Mucosa of rectum (tissue), 2 donors: Measurements from ENCODE around the gene RHBDD3.

Experiments
- H3K27ac ChIP-seq, 2 donors: one replicate each; pipeline ENCODE4 v1.7.0; 2013; ENCODE audit warnings: inconsistent platforms in 2 of 2, low read depth in 2 of 2, low read length in 2 of 2
- H3K27me3 ChIP-seq, 2 donors: one replicate each; pipeline ENCODE4 v1.7.0; 2013; ENCODE audit warnings: low read length in 2 of 2; ENCODE audit not compliant: control insufficient read depth in 2 of 2, insufficient read depth in 2 of 2
- H3K36me3 ChIP-seq, 2 donors: one replicate each; pipeline ENCODE4 v1.7.0; 2013; ENCODE audit warnings: low read length in 2 of 2; ENCODE audit not compliant: control insufficient read depth in 2 of 2, insufficient read depth in 2 of 2
- H3K4me1 ChIP-seq, 2 donors: one replicate each; pipeline ENCODE4 v1.7.0; 2013; ENCODE audit warnings: low read length in 2 of 2, mild to moderate bottlenecking in 1 of 2; ENCODE audit not compliant: control insufficient read depth in 2 of 2, insufficient read depth in 2 of 2
- H3K4me3 ChIP-seq, 2 donors: one replicate each; pipeline ENCODE4 v1.7.0; 2013; ENCODE audit warnings: low read length in 2 of 2
- H3K9ac ChIP-seq, 2 donors: one replicate each; pipeline ENCODE4 v1.7.0; 2013; ENCODE audit warnings: low read length in 2 of 2, low read depth in 1 of 2, mild to moderate bottlenecking in 1 of 2
- H3K9me3 ChIP-seq, 2 donors: one replicate each; pipeline ENCODE4 v1.7.0; 2013; ENCODE audit warnings: low read length in 2 of 2; ENCODE audit not compliant: control insufficient read depth in 2 of 2
- donor health status: healthy.
- donor health status: Normal muscosa, but diverticular disease.

Gene RHBDD3

DNA sequence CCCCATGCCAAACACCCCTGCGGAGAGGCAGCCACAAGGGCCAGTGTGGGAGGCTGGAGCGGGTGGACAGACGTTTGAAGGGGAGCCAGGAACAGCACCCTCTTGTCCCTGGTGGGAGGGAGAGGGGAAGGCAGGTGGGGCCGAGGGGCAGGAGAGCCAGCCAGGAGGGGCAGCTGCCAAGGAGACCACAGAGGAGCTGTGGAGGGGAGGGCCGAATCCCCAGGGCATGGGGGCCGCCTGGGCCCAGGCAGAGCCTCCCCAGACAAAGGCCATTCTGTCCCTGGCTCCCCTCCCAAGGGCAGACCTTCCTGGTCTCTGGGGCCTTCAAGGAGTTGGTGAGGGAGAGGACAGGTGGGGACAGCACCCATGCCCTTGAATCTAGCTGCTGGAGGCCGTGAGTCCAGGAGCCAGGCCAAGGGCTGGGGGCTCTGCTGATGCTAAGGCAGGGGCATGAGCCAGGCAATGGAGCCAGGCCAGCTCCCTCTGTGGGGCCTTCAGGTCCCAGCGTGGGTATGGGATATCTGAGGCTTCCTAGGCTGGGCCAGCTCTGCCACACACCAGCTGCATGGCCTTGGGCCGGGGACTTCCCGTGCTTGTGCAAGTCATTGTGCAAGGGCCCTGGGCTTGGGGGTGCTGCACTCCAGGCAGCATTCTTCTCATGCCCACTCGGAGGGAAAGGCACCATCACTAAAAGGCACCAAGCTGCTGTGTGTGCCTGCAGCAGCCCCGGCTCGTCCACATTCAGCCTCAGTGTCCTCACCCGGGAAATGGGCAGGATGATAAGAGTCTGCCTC, 50.7 kb downstream of the RHBDD3 start:
- no peak overlapping the region for H3K4me3 ChIP-seq
- no peaks in the 10 kb centered on the region for H3K27me3 ChIP-seq
- peaks cover 0 to 4% of the 10 kb centered on the region in 2 donors for H3K4me1 ChIP-seq
- no peak overlapping the region for H3K9ac ChIP-seq
- no peaks in the 10 kb centered on the region for H3K36me3 ChIP-seq
- no peak overlapping the region for H3K27ac ChIP-seq
- no peaks in the 10 kb centered on the region for H3K9me3 ChIP-seq

DNA sequence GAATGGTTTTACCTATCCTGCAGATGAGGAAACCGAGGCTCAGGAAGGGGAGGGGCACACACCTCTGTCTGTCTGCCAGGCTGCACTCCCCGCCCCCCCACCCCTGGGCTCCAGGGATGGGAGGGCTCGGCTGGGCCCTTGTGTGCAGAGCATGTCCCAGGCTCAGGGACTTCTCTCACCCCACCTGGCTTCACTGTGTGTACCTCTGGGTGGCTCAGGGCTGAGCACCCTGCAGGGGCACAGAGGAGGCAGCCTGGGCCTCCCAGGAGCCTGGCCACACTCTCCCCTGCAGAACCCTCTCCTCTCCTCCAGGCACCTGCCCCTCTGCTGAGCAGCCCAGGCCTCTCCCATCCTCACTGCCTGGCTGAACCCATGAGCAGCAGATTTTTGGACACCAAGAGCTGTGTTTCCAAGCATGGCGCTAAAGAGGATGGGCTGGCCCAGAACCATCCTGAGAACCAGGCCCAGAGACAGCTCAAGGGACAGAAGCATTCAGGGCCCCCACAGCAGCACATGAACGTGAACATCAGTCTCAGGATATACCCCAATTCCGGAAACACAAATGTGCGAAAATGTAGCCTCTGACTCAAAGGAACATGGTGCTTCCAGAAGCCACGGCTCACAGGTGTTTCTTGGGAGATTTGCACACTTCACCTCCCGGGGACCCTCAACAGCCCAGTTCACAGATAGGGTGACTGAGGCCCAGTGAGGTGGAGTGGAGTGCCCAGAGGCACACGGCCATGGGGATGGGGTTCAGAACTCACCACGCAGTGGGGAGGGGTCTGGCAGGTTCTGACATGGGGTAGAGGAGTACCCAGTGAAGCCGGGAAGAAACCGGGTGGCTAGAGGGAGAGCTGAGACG, 51.5 kb downstream of the RHBDD3 start:
- H3K36me3 ChIP-seq = no peaks in the 10 kb centered on the region
- no peak overlapping the region for H3K9ac ChIP-seq
- H3K4me1 ChIP-seq = peaks cover 0 to 4% of the 10 kb centered on the region in 2 donors
- no peak overlapping the region for H3K4me3 ChIP-seq
- no peak overlapping the region for H3K27ac ChIP-seq
- no peaks in the 10 kb centered on the region for H3K27me3 ChIP-seq
- H3K9me3 ChIP-seq = no peaks in the 10 kb centered on the region

DNA sequence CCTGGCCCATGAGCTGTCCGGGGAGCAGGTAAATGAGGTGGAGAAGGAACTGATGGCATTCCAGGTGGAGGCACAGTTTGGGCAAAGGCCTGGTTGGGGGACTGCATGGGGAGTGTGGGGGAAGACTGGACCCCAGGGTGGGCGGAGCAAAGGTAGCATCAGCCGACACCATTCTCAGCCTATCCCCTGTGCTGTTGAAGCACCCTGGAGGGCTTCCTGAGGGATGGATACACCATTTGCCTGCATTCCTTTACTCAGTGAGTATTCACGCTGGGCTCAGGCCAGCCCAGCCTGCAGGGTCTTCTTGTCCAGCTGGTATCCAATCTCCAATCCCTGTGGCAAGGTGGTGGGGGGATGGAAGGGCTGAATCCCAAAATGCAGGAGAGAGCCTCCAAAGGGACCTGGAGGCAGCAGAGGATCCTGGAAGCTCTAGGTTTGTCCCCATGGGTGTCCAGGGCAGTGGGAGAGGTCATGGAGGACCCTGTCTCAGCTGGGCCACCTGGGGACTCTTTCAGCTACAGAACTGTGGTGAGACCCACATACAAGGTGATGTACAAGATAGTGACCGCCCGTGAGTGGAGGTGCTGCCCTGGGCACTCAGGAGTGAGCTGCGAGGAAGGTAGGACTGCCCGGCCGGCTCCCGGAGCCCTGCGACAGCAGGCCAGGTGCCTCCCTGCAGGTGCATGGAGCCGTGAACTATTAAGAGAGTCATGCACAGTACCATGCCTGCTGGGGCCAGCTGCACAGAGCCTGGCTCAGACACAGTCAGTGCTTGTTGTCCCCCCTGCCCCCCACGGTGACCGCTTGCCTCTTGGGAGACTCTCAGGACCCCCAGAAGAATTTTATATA, 52.5 kb downstream of the RHBDD3 start:
- H3K36me3 ChIP-seq = no peaks in the 10 kb centered on the region

DNA sequence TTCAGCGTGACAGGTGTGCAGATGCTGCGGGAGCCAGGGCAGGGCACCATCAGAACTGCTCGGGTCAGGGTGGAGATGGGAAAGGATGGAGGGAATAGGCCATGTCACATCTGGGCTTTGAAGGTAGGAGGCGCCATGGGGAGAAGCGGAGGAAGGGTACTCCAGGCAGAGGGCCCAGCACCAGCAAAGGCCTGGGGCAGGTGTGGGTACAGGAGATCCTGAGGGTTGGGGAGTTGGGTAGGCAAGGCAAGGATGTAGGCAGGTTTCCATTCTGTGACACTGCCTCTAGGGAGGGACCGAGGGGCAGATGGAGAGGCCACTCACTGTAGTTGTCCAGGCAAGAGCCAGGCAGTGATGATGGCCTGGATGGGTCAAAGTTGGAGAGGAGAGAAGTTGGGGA, 53.5 kb downstream of the RHBDD3 start:
- Histone ChIP-seq H3K4me3 (no peak overlapping the region), H3K9me3 (no peaks in the 10 kb centered on the region), H3K27ac (no peak overlapping the region), H3K4me1 (no peaks in the 10 kb centered on the region), H3K27me3 (no peaks in the 10 kb centered on the region), H3K9ac (no peak overlapping the region), H3K36me3 (no peaks in the 10 kb centered on the region)

More for the DNA sequence above, 52.5 kb downstream of the RHBDD3 start:
- H3K4me3 ChIP-seq = no peak overlapping the region
- H3K9ac ChIP-seq = no peak overlapping the region
- peaks cover 0 to 4% of the 10 kb centered on the region in 2 donors for H3K4me1 ChIP-seq
- no peaks in the 10 kb centered on the region for H3K9me3 ChIP-seq
- H3K27me3 ChIP-seq = no peaks in the 10 kb centered on the region
- no peak overlapping the region for H3K27ac ChIP-seq

DNA sequence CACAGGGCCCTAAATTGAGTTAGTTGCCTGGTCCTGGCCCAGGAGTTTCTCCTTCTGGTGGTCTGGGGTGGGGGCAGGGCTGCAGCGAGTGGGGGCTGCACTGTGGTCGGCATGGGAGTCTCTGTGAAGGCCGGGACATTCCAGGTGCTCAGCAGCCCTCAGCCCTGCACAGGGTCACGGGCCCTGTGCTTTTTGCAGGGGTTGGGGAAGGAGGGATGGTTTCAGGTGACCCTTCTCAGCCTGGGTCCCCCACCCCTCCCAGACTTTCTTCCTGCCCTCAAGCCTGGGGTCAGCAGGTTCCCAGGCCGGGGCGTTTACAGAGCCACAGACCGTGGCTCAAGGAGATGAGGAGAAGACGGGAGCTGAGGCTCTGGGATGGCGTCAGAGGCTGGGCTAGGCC, 54.3 kb downstream of the RHBDD3 start:
- H3K4me3 ChIP-seq = no peak overlapping the region

DNA sequence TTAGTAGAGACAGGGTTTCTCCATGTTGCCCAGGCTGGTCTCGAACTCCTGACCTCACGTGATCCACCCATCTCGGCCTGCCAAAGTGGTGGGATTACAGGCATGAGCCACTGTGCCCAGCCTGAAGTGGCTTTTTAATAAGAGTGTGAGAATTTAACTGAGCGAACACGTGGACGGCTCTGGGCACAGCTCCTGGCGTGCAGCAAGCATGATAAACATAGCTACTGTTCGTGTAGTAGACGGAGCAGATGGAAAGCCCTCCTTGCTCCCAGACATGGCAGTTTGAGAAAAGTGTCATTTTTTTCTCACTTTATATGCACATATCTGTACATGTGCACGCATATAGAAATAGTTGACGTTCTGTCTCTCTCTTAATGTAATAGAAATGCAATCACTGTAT, 55.0 kb downstream of the RHBDD3 start:
- Histone ChIP-seq H3K27ac (no peak overlapping the region), H3K9ac (no peak overlapping the region), H3K27me3 (no peaks in the 10 kb centered on the region), H3K4me3 (no peak overlapping the region), H3K36me3 (no peaks in the 10 kb centered on the region), H3K9me3 (no peaks in the 10 kb centered on the region), H3K4me1 (no peaks in the 10 kb centered on the region)

More for the DNA sequence above, 54.3 kb downstream of the RHBDD3 start:
- Histone ChIP-seq H3K27ac (no peak overlapping the region), H3K36me3 (no peaks in the 10 kb centered on the region), H3K9me3 (no peaks in the 10 kb centered on the region), H3K4me1 (no peaks in the 10 kb centered on the region), H3K9ac (no peak overlapping the region), H3K27me3 (no peaks in the 10 kb centered on the region)

DNA sequence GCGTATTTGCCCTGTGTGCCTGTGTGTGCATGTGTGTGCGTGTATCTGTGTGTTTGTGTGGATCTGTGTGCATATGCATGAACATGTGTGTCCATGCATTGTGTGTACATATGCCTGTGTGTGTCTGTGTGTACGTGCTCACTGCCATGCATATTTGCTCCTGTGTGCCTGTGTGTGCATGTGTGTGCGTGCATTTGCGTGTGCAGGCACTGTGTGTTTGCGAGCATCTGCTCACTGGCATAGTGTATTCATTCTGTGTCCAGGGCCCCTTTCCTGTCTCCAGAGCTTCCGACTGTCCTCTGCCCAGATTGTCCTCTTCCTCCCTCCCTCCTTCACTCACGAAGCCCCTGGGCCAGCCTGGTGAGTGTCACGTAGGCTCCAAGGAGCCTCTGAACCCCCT, 56.3 kb downstream of the RHBDD3 start:
- Histone ChIP-seq H3K27ac (no peak overlapping the region), H3K4me1 (no peaks in the 10 kb centered on the region), H3K9ac (no peak overlapping the region), H3K9me3 (no peaks in the 10 kb centered on the region), H3K27me3 (peaks cover 2 to 5% of the 10 kb centered on the region in 2 donors), H3K4me3 (no peak overlapping the region), H3K36me3 (no peaks in the 10 kb centered on the region)

DNA sequence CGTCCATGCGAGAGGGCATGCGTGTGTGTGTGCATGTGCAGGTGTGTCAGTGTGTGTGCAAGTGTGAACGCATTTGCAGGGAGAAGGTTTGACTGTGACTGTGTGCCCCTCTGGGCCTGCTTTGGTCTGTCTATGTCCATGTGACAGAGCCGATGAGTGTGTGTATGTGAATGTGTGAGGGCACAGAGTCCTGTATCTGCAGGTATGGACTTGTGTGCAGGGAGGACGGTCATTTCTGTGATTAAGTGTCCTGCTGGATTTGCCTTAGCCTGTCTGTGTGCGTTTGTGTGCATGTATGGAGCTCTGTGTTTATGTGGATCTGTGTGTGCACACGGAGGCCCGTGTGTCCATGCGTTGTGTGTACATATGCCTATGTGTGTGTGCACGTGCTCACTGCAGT, 56.7 kb downstream of the RHBDD3 start:
- no peaks in the 10 kb centered on the region for H3K9me3 ChIP-seq
- no peaks in the 10 kb centered on the region for H3K36me3 ChIP-seq
- peaks cover 2 to 4% of the 10 kb centered on the region in 2 donors for H3K4me1 ChIP-seq
- no peak overlapping the region for H3K4me3 ChIP-seq
- no peak overlapping the region for H3K27ac ChIP-seq
- H3K9ac ChIP-seq = no peak overlapping the region
- H3K27me3 ChIP-seq = peaks cover 5 to 9% of the 10 kb centered on the region in 2 donors
